Endothelial cell (in vitro differentiated cells): ENCODE measurements around the gene SLC35A3. TPM values are rescaled to one million over a fixed set of nuclear protein-coding genes. Genes with fewer than 3 reads are reported as not detected.
"Not testable (repeated sequence)": the region's sequence is repeated elsewhere in the genome, so short reads cannot be mapped to it uniquely, and the experiment has no call there.

Experiments used
- DNase-seq: peaks from one replicate; pipeline ENCODE4 v3.0.0; 2021; ENCODE audit warnings: low spot score
- H3K27ac Mint-ChIP-seq: one replicate; pipeline ENCODE4 v1.8.0; 2021; ENCODE audit warnings: mixed read lengths, inconsistent platforms; ENCODE audit not compliant: unreplicated experiment
- H3K27me3 Mint-ChIP-seq: one replicate; pipeline ENCODE4 v1.8.0; 2021; ENCODE audit warnings: mild to moderate bottlenecking, moderate library complexity, mixed read lengths, inconsistent platforms; ENCODE audit not compliant: unreplicated experiment
- H3K36me3 Mint-ChIP-seq: one replicate; pipeline ENCODE4 v1.8.0; 2021; ENCODE audit warnings: mild to moderate bottlenecking, low read depth, mixed read lengths, inconsistent platforms; ENCODE audit not compliant: unreplicated experiment
- H3K4me1 Mint-ChIP-seq: one replicate; pipeline ENCODE4 v1.8.0; 2021; ENCODE audit warnings: mild to moderate bottlenecking, mixed read lengths, inconsistent platforms; ENCODE audit not compliant: unreplicated experiment
- H3K4me3 Mint-ChIP-seq: one replicate; pipeline ENCODE4 v1.8.0; 2021; ENCODE audit warnings: mild to moderate bottlenecking, mixed read lengths, inconsistent platforms; ENCODE audit not compliant: unreplicated experiment
- H3K9me3 Mint-ChIP-seq: one replicate; pipeline ENCODE4 v1.8.0; 2021; ENCODE audit warnings: mixed read lengths, inconsistent platforms; ENCODE audit not compliant: unreplicated experiment
- total RNA-seq: library from RNA; stranded (reverse); fragmentation: NEBNext Ultra II Directional; extraction: Animal tissue kit (Norgen Biotek cat#: 25700); gene quantifications from one replicate; pipeline ENCODE4 v1.2.1, GENCODE V29; 2021; ENCODE audit not compliant: unreplicated experiment
- TF ChIP-seq, protein P1 (sequence below): fragments of 200-600 bp; sonication (generic); IDR thresholded peaks from one replicate; pipeline ENCODE4 v1.5.0; 2021; ENCODE audit warnings: antibody characterized with exemption; ENCODE audit not compliant: unreplicated experiment

SLC35A3 gene
- total RNA-seq, 1 donor from 2014 or later, result 19.0 TPM

DNA sequence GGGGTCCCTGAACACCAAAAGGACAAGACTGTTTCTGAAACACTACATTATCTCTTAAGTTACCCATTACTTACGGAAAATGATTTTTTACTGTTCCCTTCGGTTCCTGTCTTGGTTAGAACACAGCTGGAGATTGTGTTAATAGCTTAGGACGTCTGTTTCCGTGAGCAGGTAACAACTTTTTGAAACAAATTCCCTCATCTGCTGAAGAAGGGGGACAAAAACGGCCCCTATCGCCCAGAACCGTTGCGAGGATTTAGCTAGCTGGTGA, 67.8 kb downstream of the SLC35A3 start:
- no peaks in the 10 kb centered on the region for H3K9me3 Mint-ChIP-seq
- peak overlapping the region; percentile 95 for H3K27ac Mint-ChIP-seq
- peaks cover 11% of the 10 kb centered on the region for H3K36me3 Mint-ChIP-seq
- H3K4me3 Mint-ChIP-seq, result peak overlapping the region; percentile 100
- peaks cover 31% of the 10 kb centered on the region for H3K4me1 Mint-ChIP-seq
- TF ChIP-seq, protein P1, sequence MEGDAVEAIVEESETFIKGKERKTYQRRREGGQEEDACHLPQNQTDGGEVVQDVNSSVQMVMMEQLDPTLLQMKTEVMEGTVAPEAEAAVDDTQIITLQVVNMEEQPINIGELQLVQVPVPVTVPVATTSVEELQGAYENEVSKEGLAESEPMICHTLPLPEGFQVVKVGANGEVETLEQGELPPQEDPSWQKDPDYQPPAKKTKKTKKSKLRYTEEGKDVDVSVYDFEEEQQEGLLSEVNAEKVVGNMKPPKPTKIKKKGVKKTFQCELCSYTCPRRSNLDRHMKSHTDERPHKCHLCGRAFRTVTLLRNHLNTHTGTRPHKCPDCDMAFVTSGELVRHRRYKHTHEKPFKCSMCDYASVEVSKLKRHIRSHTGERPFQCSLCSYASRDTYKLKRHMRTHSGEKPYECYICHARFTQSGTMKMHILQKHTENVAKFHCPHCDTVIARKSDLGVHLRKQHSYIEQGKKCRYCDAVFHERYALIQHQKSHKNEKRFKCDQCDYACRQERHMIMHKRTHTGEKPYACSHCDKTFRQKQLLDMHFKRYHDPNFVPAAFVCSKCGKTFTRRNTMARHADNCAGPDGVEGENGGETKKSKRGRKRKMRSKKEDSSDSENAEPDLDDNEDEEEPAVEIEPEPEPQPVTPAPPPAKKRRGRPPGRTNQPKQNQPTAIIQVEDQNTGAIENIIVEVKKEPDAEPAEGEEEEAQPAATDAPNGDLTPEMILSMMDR, result no peak
- H3K27me3 Mint-ChIP-seq, result peaks cover 13% of the 10 kb centered on the region
- DNase-seq, result no peak

GRCh38 chr1:100037927-100038659, 68.3 kb downstream of the SLC35A3 start:
- peak; percentile 86 for DNase-seq

GRCh38 chr1:100038660-100039287, 69.0 kb downstream of the SLC35A3 start:
- peak; percentile 46 for DNase-seq
- peaks cover 31% of the 10 kb centered on the region for H3K4me1 Mint-ChIP-seq
- H3K4me3 Mint-ChIP-seq, result peak overlapping the region; percentile 100
- no peaks in the 10 kb centered on the region for H3K9me3 Mint-ChIP-seq
- peaks cover 13% of the 10 kb centered on the region for H3K27me3 Mint-ChIP-seq
- TF ChIP-seq, protein P1, result no peak
- peak overlapping the region; percentile 100 for H3K27ac Mint-ChIP-seq
- H3K36me3 Mint-ChIP-seq, result peaks cover 15% of the 10 kb centered on the region

More at GRCh38 chr1:100037927-100038659, 68.3 kb downstream of the SLC35A3 start:
- Mint-ChIP-seq H3K9me3 (no peaks in the 10 kb centered on the region), H3K27ac (peak overlapping the region; percentile 95), H3K27me3 (peaks cover 13% of the 10 kb centered on the region), H3K4me3 (peak overlapping the region; percentile 100), H3K4me1 (peaks cover 31% of the 10 kb centered on the region), H3K36me3 (peaks cover 11% of the 10 kb centered on the region)
- TF ChIP-seq, protein P1, result no peak

GRCh38 chr1:100039591-100039990, 69.8 kb downstream of the SLC35A3 start:
- peak overlapping the region; percentile 100 for H3K4me3 Mint-ChIP-seq
- no peak for DNase-seq
- H3K9me3 Mint-ChIP-seq, result no peaks in the 10 kb centered on the region
- TF ChIP-seq, protein P1, result no peak
- peaks cover 21% of the 10 kb centered on the region for H3K36me3 Mint-ChIP-seq
- peaks cover 13% of the 10 kb centered on the region for H3K27me3 Mint-ChIP-seq
- H3K4me1 Mint-ChIP-seq, result peaks cover 31% of the 10 kb centered on the region
- peak overlapping the region; percentile 100 for H3K27ac Mint-ChIP-seq

GRCh38 chr1:100045206-100045605, 75.4 kb downstream of the SLC35A3 start:
- no peaks in the 10 kb centered on the region for H3K27me3 Mint-ChIP-seq
- TF ChIP-seq, protein P1, result no peak
- no peak overlapping the region for H3K27ac Mint-ChIP-seq
- H3K4me3 Mint-ChIP-seq, result peak overlapping the region; percentile 13
- H3K9me3 Mint-ChIP-seq, result no peaks in the 10 kb centered on the region
- H3K36me3 Mint-ChIP-seq, result peaks cover 20% of the 10 kb centered on the region
- DNase-seq, result no peak
- H3K4me1 Mint-ChIP-seq, result peaks cover 38% of the 10 kb centered on the region

DNA sequence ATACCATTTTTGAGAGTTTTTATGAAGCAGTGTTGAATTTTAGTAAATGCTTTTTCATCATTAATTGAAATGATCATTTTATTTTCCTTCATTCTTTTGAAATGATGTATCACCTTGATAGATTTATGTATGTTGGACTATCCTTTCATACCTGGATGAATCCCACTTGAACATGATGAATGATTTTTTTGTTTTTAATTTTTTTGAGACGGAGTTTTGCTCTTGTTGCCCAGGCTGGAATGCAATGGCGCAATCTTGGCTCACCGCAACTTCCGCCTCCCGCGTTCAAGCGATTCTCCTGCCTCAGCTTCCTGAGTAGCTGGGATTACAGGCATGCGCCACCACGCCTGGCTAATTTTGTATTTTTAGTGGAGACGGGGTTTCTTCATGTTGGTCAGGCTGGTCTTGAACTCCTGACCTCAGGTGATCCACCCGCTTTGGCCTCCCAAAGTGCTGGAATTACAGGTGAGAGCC, 77.5 kb downstream of the SLC35A3 start:
- H3K27me3 Mint-ChIP-seq, H3K27ac Mint-ChIP-seq, H3K9me3 Mint-ChIP-seq, DNase-seq, H3K4me3 Mint-ChIP-seq: not testable (repeated sequence)
- Mint-ChIP-seq H3K36me3 (peaks cover 16% of the 10 kb centered on the region), H3K4me1 (peaks cover 33% of the 10 kb centered on the region)
